H1 (cell line): ENCODE data around the gene PFDN4. TPM values are rescaled to one million over a fixed set of nuclear protein-coding genes. Genes with fewer than 3 reads are reported as not detected.

ENCODE experiments used
- CTCF ChIA-PET: fragments of 300-600 bp; sonication (Branson Sonifier 250); formaldehyde crosslinking; loops from one replicate; lab custom pipeline; 2021; ENCODE audit not compliant: partially characterized antibody; lab: Charles Lee
- POLR2A ChIA-PET: fragments of 300-600 bp; sonication (Branson Sonifier 250); formaldehyde crosslinking; loops from one replicate; lab custom pipeline; 2021; ENCODE audit warnings: inconsistent platforms; ENCODE audit not compliant: partially characterized antibody; lab: Charles Lee
- DNase-seq, 2 experiments: peaks; one replicate each; pipeline versions ENCODE4 v3.0.0 to v3.0.0-alpha.2; 2010 to 2022; ENCODE audit warnings: low spot score in 2 of 2, low read depth in 1 of 2, mixed read lengths in 1 of 2
- FAIRE-seq: peaks from 2 replicates; lab custom pipeline; 2011; peaks lifted over from hg19 to GRCh38; lab: Jason Lieb, UNC
- H2AFZ ChIP-seq: 2 replicates; pipeline ENCODE4 v1.8.1; 2012; ENCODE audit warnings: low read length, inconsistent platforms
- H2AK5ac ChIP-seq: 2 replicates; pipeline ENCODE4 v1.6.1; 2013; ENCODE audit warnings: low read depth, low read length
- H2BK120ac ChIP-seq: replicated peaks from 2 replicates; pipeline ENCODE3; 2013; ENCODE audit warnings: low read depth, low read length, inconsistent platforms
- H2BK12ac ChIP-seq: 2 replicates; pipeline ENCODE4 v1.6.1; 2013; ENCODE audit warnings: low read depth, low read length
- H2BK15ac ChIP-seq: 2 replicates; pipeline ENCODE4 v1.6.1; 2013; ENCODE audit warnings: low read length
- H2BK20ac ChIP-seq: 2 replicates; pipeline ENCODE4 v1.6.1; 2013; ENCODE audit warnings: low read length
- H2BK5ac ChIP-seq: 2 replicates; pipeline ENCODE4 v1.6.1; 2013; ENCODE audit warnings: low read depth, low read length
- H3K14ac ChIP-seq: 2 replicates; pipeline ENCODE4 v1.6.1; 2013; ENCODE audit warnings: inconsistent platforms; ENCODE audit not compliant: insufficient read length
- H3K18ac ChIP-seq: 2 replicates; pipeline ENCODE4 v1.6.1; 2013; ENCODE audit warnings: low read length; ENCODE audit errors: extremely low read depth
- H3K23ac ChIP-seq: 2 replicates; pipeline ENCODE4 v1.6.1; 2013; ENCODE audit warnings: inconsistent platforms; ENCODE audit not compliant: insufficient read length
- H3K23me2 ChIP-seq: 2 replicates; pipeline ENCODE4 v1.6.1; 2013; ENCODE audit warnings: low read depth, low read length
- H3K27ac ChIP-seq: 2 replicates; pipeline ENCODE4 v1.6.1; 2011; ENCODE audit warnings: low read depth, low read length, inconsistent platforms
- H3K27me3 ChIP-seq, 4 experiments: replicated peaks in 1 of 4; 1 replicate in 1 of 4; 2 replicates in 3 of 4; pipeline versions ENCODE4 v1.6.1 to v1.8.1; 2011 to 2013; ENCODE audit warnings: low read length in 3 of 4, mild to moderate bottlenecking in 3 of 4, inconsistent platforms in 2 of 4, mixed read lengths in 2 of 4, moderate library complexity in 1 of 4; ENCODE audit not compliant: control insufficient read depth in 3 of 4, insufficient read depth in 3 of 4; ENCODE audit errors: extremely low read depth in 1 of 4
- H3K36me3 ChIP-seq, 4 experiments: 2 replicates each; pipeline versions ENCODE4 v1.6.1 to v1.8.1; 2011 to 2013; ENCODE audit warnings: mild to moderate bottlenecking in 4 of 4, low read length in 3 of 4, moderate library complexity in 2 of 4, control low read depth in 1 of 4, inconsistent platforms in 1 of 4; ENCODE audit not compliant: insufficient read depth in 4 of 4, control insufficient read depth in 2 of 4
- H3K4ac ChIP-seq: replicated peaks from 2 replicates; pipeline ENCODE3; 2013; ENCODE audit warnings: low read length, low read depth, mixed read lengths, inconsistent platforms; ENCODE audit not compliant: insufficient read length
- H3K4me1 ChIP-seq, 4 experiments: replicated peaks in 1 of 4; 1 replicate in 1 of 4; 2 replicates in 3 of 4; pipeline versions ENCODE4 v1.6.1 to v1.8.1; 2011 to 2013; ENCODE audit warnings: low read length in 3 of 4, inconsistent platforms in 2 of 4, mixed read lengths in 1 of 4; ENCODE audit not compliant: insufficient read depth in 4 of 4, control insufficient read depth in 3 of 4
- H3K4me2 ChIP-seq, 2 experiments: 2 replicates each; pipeline versions ENCODE4 v1.6.1 to v1.8.1; 2011 to 2013; ENCODE audit warnings: low read depth in 2 of 2, low read length in 2 of 2, control low read depth in 1 of 2, inconsistent platforms in 1 of 2, mild to moderate bottlenecking in 1 of 2; ENCODE audit not compliant: insufficient read depth in 1 of 2
- H3K4me3 ChIP-seq, 4 experiments: fragments of 200-600, 300-600 bp in 1 of 4; sonication (generic), shearing (Covaris generic), sonication (Bioruptor Twin) in 1 of 4; 2 replicates each; pipeline versions ENCODE4 v1.5.1 to v1.8.1; 2011 to 2016; ENCODE audit warnings: low read length in 4 of 4, low read depth in 3 of 4, control low read depth in 2 of 4, inconsistent platforms in 2 of 4, mild to moderate bottlenecking in 2 of 4, mixed read lengths in 1 of 4, moderate library complexity in 1 of 4; ENCODE audit not compliant: insufficient read depth in 2 of 4; ENCODE audit errors: extremely low read depth in 1 of 4
- H3K56ac ChIP-seq: replicated peaks from 2 replicates; pipeline ENCODE3; 2013; ENCODE audit warnings: low read depth, mild to moderate bottlenecking, mixed read lengths, low read length, inconsistent platforms; ENCODE audit not compliant: insufficient read length
- H3K79me1 ChIP-seq: 2 replicates; pipeline ENCODE4 v1.6.1; 2013; ENCODE audit warnings: low read depth, low read length, control low read depth
- H3K79me2 ChIP-seq, 2 experiments: 2 replicates each; pipeline versions ENCODE4 v1.6.1 to v1.8.1; 2012 to 2013; ENCODE audit warnings: low read length in 2 of 2, mild to moderate bottlenecking in 2 of 2, inconsistent platforms in 1 of 2; ENCODE audit not compliant: insufficient read depth in 2 of 2, control insufficient read depth in 1 of 2
- H3K9ac ChIP-seq, 4 experiments: replicated peaks in 1 of 4; 1 replicate in 1 of 4; 2 replicates in 3 of 4; pipeline versions ENCODE4 v1.6.1 to v1.8.1; 2011 to 2013; ENCODE audit warnings: low read depth in 3 of 4, low read length in 3 of 4, control low read depth in 2 of 4, mild to moderate bottlenecking in 2 of 4, moderate library complexity in 2 of 4, inconsistent platforms in 1 of 4; ENCODE audit errors: extremely low read depth in 1 of 4
- H3K9me3 ChIP-seq, 2 experiments: 2 replicates each; pipeline versions ENCODE4 v1.6.1 to v1.8.1; 2012 to 2013; ENCODE audit warnings: mild to moderate bottlenecking in 2 of 2, moderate library complexity in 2 of 2, control low read depth in 1 of 2, inconsistent platforms in 1 of 2, low read depth in 1 of 2, low read length in 1 of 2, mixed read lengths in 1 of 2; ENCODE audit not compliant: insufficient read depth in 2 of 2
- H4K20me1 ChIP-seq, 2 experiments: replicated peaks in 1 of 2; 2 replicates each; pipeline versions ENCODE3 to v1.8.1; 2011 to 2013; ENCODE audit warnings: inconsistent platforms in 2 of 2, low read length in 2 of 2, mild to moderate bottlenecking in 1 of 2; ENCODE audit not compliant: insufficient read depth in 2 of 2, control insufficient read depth in 1 of 2
- H4K5ac ChIP-seq: 2 replicates; pipeline ENCODE4 v1.6.1; 2013; ENCODE audit warnings: low read length, low read depth, mixed read lengths, inconsistent platforms; ENCODE audit not compliant: insufficient read length
- H4K8ac ChIP-seq: 2 replicates; pipeline ENCODE4 v1.8.0; 2013; ENCODE audit warnings: mild to moderate bottlenecking, moderate library complexity, low read length, inconsistent platforms; ENCODE audit not compliant: insufficient read depth; ENCODE audit errors: extremely low read depth
- H4K91ac ChIP-seq: replicated peaks from 2 replicates; pipeline ENCODE3; 2013; ENCODE audit warnings: low read length, mixed read lengths, inconsistent platforms; ENCODE audit not compliant: insufficient read length
- CTCF ChIP-seq, 3 experiments: IDR thresholded peaks; 1 replicate in 2 of 3; 2 replicates in 1 of 3; pipeline versions ENCODE4 v1.5.1 to v1.6.1; 2011; ENCODE audit warnings: low read length in 3 of 3, mild to moderate bottlenecking in 3 of 3, inconsistent platforms in 2 of 3, low read depth in 1 of 3, moderate library complexity in 1 of 3; ENCODE audit not compliant: insufficient read depth in 1 of 3; ENCODE audit errors: control extremely low read depth in 1 of 3
- HDAC6 ChIP-seq: IDR thresholded peaks from one replicate; pipeline ENCODE4 v1.7.1; 2012; ENCODE audit warnings: low read depth, mild to moderate bottlenecking, inconsistent platforms, low read length, moderate library complexity
- MAFK ChIP-seq: IDR thresholded peaks from 2 replicates; pipeline ENCODE4 v1.6.1; 2012; ENCODE audit warnings: low read depth, mild to moderate bottlenecking, improper control_type of control experiment, low read length
- RFX5 ChIP-seq: IDR thresholded peaks from 2 replicates; pipeline ENCODE4 v1.6.1; 2011; ENCODE audit warnings: low read depth, low read length, improper control_type of control experiment, borderline replicate concordance
- RXRA ChIP-seq: IDR thresholded peaks from 2 replicates; pipeline ENCODE4 v1.6.1; 2011; ENCODE audit warnings: low read depth, mild to moderate bottlenecking, low read length, moderate library complexity; ENCODE audit not compliant: insufficient read depth
- SP1 ChIP-seq: IDR thresholded peaks from 2 replicates; pipeline ENCODE4 v1.6.1; 2011; ENCODE audit warnings: low read depth, low read length
- SP2 ChIP-seq: IDR thresholded peaks from 2 replicates; pipeline ENCODE4 v1.6.1; 2012; ENCODE audit warnings: mild to moderate bottlenecking, low read length, inconsistent platforms
- SP4 ChIP-seq: IDR thresholded peaks from 2 replicates; pipeline ENCODE4 v1.6.1; 2012; ENCODE audit warnings: low read length, inconsistent platforms
- SUZ12 ChIP-seq: fragments of 200-600 bp; sonication (generic); IDR thresholded peaks from 2 replicates; pipeline ENCODE4 v1.6.1; 2012; ENCODE audit warnings: mild to moderate bottlenecking, inconsistent platforms, low read length, moderate library complexity, mixed read lengths
- TEAD4 ChIP-seq: IDR thresholded peaks from 2 replicates; pipeline ENCODE4 v1.6.1; 2012; ENCODE audit warnings: low read depth, low read length, inconsistent platforms, mixed read lengths
- WGBS, 2 experiments: shearing (Covaris generic) in 1 of 2; methylation state at CpG; one replicate each; pipeline versions ENCODE4 v1.1.6 to v1.1.7; 2013 to 2015; ENCODE audit warnings: low lambda C conversion rate in 2 of 2, mixed read lengths in 2 of 2, inconsistent platforms in 1 of 2, low coverage in 1 of 2, missing lambda C conversion rate in 1 of 2; ENCODE audit not compliant: insufficient replicate concordance in 2 of 2, insufficient coverage in 1 of 2, insufficient read length in 1 of 2; ENCODE audit errors: extremely low coverage in 1 of 2, missing lambda C conversion rate in 1 of 2; 5-methylcytosine and 5-hydroxymethylcytosine counted together
- polyA plus RNA-seq, 7 experiments: library from polyadenylated mRNA; depleted of rRNA in 3 of 7; stranded (reverse) in 5 of 7; unstranded in 2 of 7; fragments of >200 nt in 5 of 7; fragments of 200-250 nt in 2 of 7; gene quantifications; 1 replicate in 5 of 7; 2 replicates in 1 of 7; 4 replicates in 1 of 7; pipeline versions ENCODE4 v1.2.1 to v1.2.3, GENCODE V29; 2011 to 2013; ENCODE audit warnings: missing spikeins in 2 of 7, mixed read lengths in 2 of 7
- total RNA-seq: library from RNA; stranded (reverse); fragmentation: NEBNext Ultra II Directional; extraction: Animal tissue kit (Norgen Biotek cat#: 25700); gene quantifications from 2 replicates; pipeline ENCODE4 v1.2.1, GENCODE V29; 2021

The PFDN4 gene
- total and polyA plus RNA-seq, 2 of the 8 experiments (the other 6 are each of a cell fraction or from before 2014, with no cell fraction given): 41.9 to 96.8 TPM

- H2BK5ac ChIP-seq: no peak overlapping the region
- no peaks in the 10 kb centered on the region for H3K79me1 ChIP-seq
- H2BK12ac ChIP-seq: no peak overlapping the region
- ChIA-PET CTCF (no interaction called here), POLR2A (no interaction called here)
- H4K91ac ChIP-seq: no peak overlapping the region
- peaks cover under 1 to 15% (median 5%) of the 10 kb centered on the region in 4 experiments; a peak in 6 of 7 replicates for H3K4me1 ChIP-seq
- no peak overlapping the region for H3K4ac ChIP-seq
- FAIRE-seq: no peak
- H3K56ac ChIP-seq: no peak overlapping the region
- no peaks in the 10 kb centered on the region for H3K9me3 ChIP-seq
- H4K8ac ChIP-seq: no peak overlapping the region
- H3K27ac ChIP-seq: no peak overlapping the region
- no peak overlapping the region for H3K9ac ChIP-seq
- H2AK5ac ChIP-seq: no peak overlapping the region
- no peak overlapping the region for H3K18ac ChIP-seq
- no peak overlapping the region for H3K4me3 ChIP-seq
- no peaks in the 10 kb centered on the region for H3K36me3 ChIP-seq
- no peaks in the 10 kb centered on the region for H3K23me2 ChIP-seq
- no peak overlapping the region for H3K23ac ChIP-seq
- no peak for DNase-seq
- no peak overlapping the region for H2BK20ac ChIP-seq
- no peak overlapping the region for H3K4me2 ChIP-seq
- no peaks in the 10 kb centered on the region for H3K27me3 ChIP-seq
- no peaks in the 10 kb centered on the region for H4K20me1 ChIP-seq
- no peak overlapping the region for H2BK15ac ChIP-seq
- H2BK120ac ChIP-seq: no peak overlapping the region
- H4K5ac ChIP-seq: no peak overlapping the region
- no peak overlapping the region for H2AFZ ChIP-seq
- WGBS, 2 experiments: 88% methylated on average over 4 of the region's 4 CpGs; no CpG with 5 or more reads in 1 of the 2 experiments
- no peak overlapping the region for H3K14ac ChIP-seq
- H3K79me2 ChIP-seq: no peaks in the 10 kb centered on the region
- TF ChIP-seq SP4 (no peak), RFX5 (no peak), SP2 (no peak), RXRA (no peak), SUZ12 (no peak), SP1 (no peak), HDAC6 (no peak), TEAD4 (no peak), CTCF (IDR thresholded peaks at IDR 0.05; ENCODE audit: control extremely low read depth in 1 of 3, insufficient read depth in 1 of 3, low read depth in 1 of 3, low read length in 3 of 3) (no peak), MAFK (no peak)
Measured at GRCh38 chr20:54263116-54263690, 55.3 kb downstream of the PFDN4 start.
